LNCaP clone FGC (cell line): ENCODE results near the gene TAL1.

Source experiments
- DNase-seq: peaks from one replicate; pipeline ENCODE4 v3.0.0-alpha.2; 2011; ENCODE audit warnings: low read depth
- H3K4me3 ChIP-seq: 2 replicates; pipeline ENCODE4 v1.5.1; 2011; ENCODE audit warnings: mild to moderate bottlenecking, low read depth, low read length, control low read depth
- CTCF ChIP-seq: IDR thresholded peaks from 2 replicates; pipeline ENCODE4 v1.5.1; 2012; ENCODE audit warnings: mild to moderate bottlenecking; ENCODE audit not compliant: control insufficient read depth, insufficient read depth; ENCODE audit errors: extremely low read depth

The TAL1 gene

GRCh38 chr1:47190857-47191256 is 41.2 kb downstream of the TAL1 start:
- TF ChIP-seq CTCF: no peak
- no peak overlapping the region for H3K4me3 ChIP-seq
- DNase-seq: no peak

GRCh38 chr1:47190509-47190855 is 41.5 kb downstream of the TAL1 start:
- no peak for DNase-seq
- H3K4me3 ChIP-seq: no peak overlapping the region
- TF ChIP-seq CTCF: no peak

- 0 out of 2 replicates have a peak within 1 kb of the TSS, but pooled peaks have one; percentile 4 for H3K4me3 ChIP-seq
- DNase-seq: peak; percentile 33
- no peak for TF ChIP-seq CTCF
Measured at GRCh38 chr1:47189844-47190508, 42.0 kb downstream of the TAL1 start, which contains the start of gene PDZK1IP1. Gene PDZK1IP1 (minus strand): TSS chr1:47190036. CDS start chr1:47189932, 104 bp downstream.

GRCh38 chr1:47188791-47189785 is 42.9 kb downstream of the TAL1 start:
- no peak for DNase-seq
- H3K4me3 ChIP-seq: no peak overlapping the region
- TF ChIP-seq CTCF: no peak

- TF ChIP-seq CTCF: no peak
- H3K4me3 ChIP-seq: no peak overlapping the region
- no peak for DNase-seq
Measured at GRCh38 chr1:47187926-47188250, 44.1 kb downstream of the TAL1 start.

GRCh38 chr1:47187231-47187925 is 44.6 kb downstream of the TAL1 start:
- no peak for TF ChIP-seq CTCF
- H3K4me3 ChIP-seq: no peak overlapping the region
- no peak for DNase-seq
